ENCODE results near the gene INPP5D.

- no peak for TF ChIP-seq CTCF (IDR thresholded peaks at IDR 0.05; ENCODE audit: insufficient read depth, low read length, poor library complexity, severe bottlenecking)
- no peak for TF ChIP-seq EZH2phosphoT487 (conservative IDR thresholded peaks at IDR 0.05; ENCODE audit: low read length)
Measured at GRCh38 chr2:233189025-233189424, 128.9 kb downstream of the INPP5D start.

Measured in SU-DHL-6 (cell line).